Stimulated activated naive CD4-positive, alpha-beta T cell (primary cell): ENCODE results near the gene TNFSF9.
"Not testable (repeated sequence)": the region's sequence is repeated elsewhere in the genome, so short reads cannot be mapped to it uniquely, and the experiment has no call there.

ENCODE experiments used
- DNase-seq, 6 experiments: peaks; one replicate each; lab custom pipeline; 2025; lab: John Stamatoyannopoulos, UW

Gene TNFSF9

DNA sequence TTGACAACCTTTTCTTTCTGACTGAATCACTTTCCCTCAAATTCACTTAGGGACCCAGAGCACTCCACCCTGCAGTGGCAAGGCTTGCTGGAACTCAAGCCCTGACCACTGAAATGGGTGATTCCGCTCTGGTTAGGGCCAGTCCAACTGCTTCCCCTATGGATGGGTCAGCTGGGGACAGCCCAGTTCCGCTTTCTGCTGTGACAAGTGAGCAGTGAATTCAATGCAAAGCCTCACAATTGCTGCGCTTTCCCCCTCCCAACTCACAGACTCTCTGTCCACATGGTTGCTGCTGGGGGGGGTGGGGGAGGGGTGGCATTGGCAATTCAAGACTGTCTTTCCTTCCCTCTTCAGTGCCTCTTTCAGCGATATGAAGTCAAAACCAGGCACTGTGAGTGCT lies 41.4 kb downstream of the TNFSF9 start:
- DNase-seq = no peak

DNA sequence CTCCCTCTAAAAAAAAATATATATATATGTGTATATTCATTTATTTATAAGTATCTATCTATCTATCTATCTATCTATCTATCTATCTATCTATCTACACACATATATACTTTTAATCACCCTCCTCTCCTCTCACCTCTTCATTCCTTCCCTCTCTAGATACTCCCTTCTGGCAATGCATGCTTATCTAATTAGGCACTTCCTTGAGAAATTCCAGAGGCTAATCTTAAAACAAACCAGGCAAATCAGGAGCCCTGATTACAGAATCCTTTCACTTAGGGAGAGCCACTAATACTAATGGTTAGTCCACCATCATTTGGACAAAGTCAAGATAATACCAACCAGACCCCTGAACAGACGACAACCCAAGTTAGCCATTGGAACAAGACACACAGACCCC lies 42.5 kb downstream of the TNFSF9 start:
- DNase-seq = no peak

- no peak for DNase-seq
Measured at GRCh38 chr19:6576869-6577475, 46.1 kb downstream of the TNFSF9 start.

- no peak for DNase-seq
Measured at GRCh38 chr19:6577476-6578125, 46.8 kb downstream of the TNFSF9 start.

DNA sequence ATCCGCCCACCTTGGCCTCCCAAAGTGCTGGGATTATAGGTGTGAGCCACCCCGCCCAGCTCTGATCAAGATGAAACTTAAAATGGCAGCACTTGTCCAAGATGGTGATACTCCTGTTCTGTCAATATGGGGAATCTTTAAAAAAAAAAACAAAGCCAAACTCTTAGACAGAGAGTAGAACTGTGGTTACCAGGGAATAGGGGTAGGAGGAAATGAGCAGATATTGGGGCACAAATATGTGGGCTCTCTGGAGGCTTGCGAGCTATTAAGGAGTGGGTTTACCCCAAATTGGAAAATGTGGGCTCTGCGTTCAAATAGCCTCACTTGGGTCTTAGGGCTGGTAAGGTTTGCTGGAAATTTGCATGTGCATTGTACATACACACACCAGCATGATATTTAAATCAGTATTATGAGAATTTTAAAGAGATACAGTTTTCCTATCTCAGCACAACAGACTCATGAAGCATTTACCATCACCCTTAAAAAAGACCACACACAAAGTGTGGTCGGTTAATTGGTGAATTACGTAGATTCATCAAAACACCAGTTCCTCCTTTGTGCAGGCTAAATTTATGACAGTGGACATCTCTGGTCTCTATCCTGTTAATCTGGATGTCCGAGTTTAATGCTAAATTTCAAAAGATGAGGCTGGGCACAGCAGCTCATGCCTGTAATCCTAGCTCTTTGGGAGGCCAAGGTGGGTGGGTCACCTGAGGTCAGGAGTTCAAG lies 48.8 kb downstream of the TNFSF9 start:
- no peak for DNase-seq

- no peak for DNase-seq
Measured at GRCh38 chr19:6580313-6580712, 49.5 kb downstream of the TNFSF9 start.

GRCh38 chr19:6582515-6583484 lies 52.0 kb downstream of the TNFSF9 start:
- not testable (repeated sequence) for DNase-seq
